HG02642 (cell line): ENCODE data around the gene RNASE13.
"Not testable (repeated sequence)": the region's sequence is repeated elsewhere in the genome, so short reads cannot be mapped to it uniquely, and the experiment has no call there.

Experiments
- ATAC-seq: cut with Tn5 transposase; IDR thresholded peaks from one replicate; pipeline ENCODE4 v1.9.1; 2021; ENCODE audit warnings: mild to moderate bottlenecking; ENCODE audit not compliant: unreplicated experiment, poor library complexity

RNASE13 gene

GRCh38 chr14:21043387-21043973, 8.9 kb upstream of the RNASE13 start:
- ATAC-seq: no peak

- ATAC-seq: no peak
Measured at GRCh38 chr14:21042918-21043317, 8.3 kb upstream of the RNASE13 start.

GRCh38 chr14:21041676-21042433, 7.2 kb upstream of the RNASE13 start, which contains the start of gene RNASE7:
TSS of gene RNASE7 (plus strand) at chr14:21042362. CDS start at chr14:21042993, 631 bp downstream.
- no peak for ATAC-seq

GRCh38 chr14:21040941-21041340, 6.3 kb upstream of the RNASE13 start:
- not testable (repeated sequence) for ATAC-seq

- no peak for ATAC-seq
Measured at GRCh38 chr14:21040370-21040925, 5.8 kb upstream of the RNASE13 start.

- no peak for ATAC-seq
Measured at GRCh38 chr14:21039585-21040369, 5.2 kb upstream of the RNASE13 start.

- ATAC-seq: no peak
Measured at GRCh38 chr14:21038441-21039422, 4.1 kb upstream of the RNASE13 start.

GRCh38 chr14:21037156-21037555, 2.5 kb upstream of the RNASE13 start:
- ATAC-seq: no peak

GRCh38 chr14:21036751-21037150, 2.1 kb upstream of the RNASE13 start:
- no peak for ATAC-seq

GRCh38 chr14:21033133-21033698, 1.4 kb downstream of the RNASE13 start:
- no peak for ATAC-seq

GRCh38 chr14:21032326-21033132, 2.1 kb downstream of the RNASE13 start:
- ATAC-seq: no peak

GRCh38 chr14:21030531-21030930, 4.1 kb downstream of the RNASE13 start:
- no peak for ATAC-seq

- no peak for ATAC-seq
Measured at GRCh38 chr14:21029917-21030316, 4.7 kb downstream of the RNASE13 start, which contains the start of gene TPPP2. TSS of gene TPPP2 (plus strand) at chr14:21030217. CDS start at chr14:21030582, 365 bp downstream.

GRCh38 chr14:21026988-21027315, 7.7 kb downstream of the RNASE13 start:
- ATAC-seq: no peak

- ATAC-seq: no peak
Measured at GRCh38 chr14:21026274-21026987, 8.2 kb downstream of the RNASE13 start.

GRCh38 chr14:21025371-21026273, 9.0 kb downstream of the RNASE13 start:
- no peak for ATAC-seq
